GM18498 (cell line): Measurements from ENCODE around the gene GPR142.
A peak's percentile ranks its signal among the peaks of the same experiment; 100 is the strongest.

Experiments
- ATAC-seq: cut with Tn5 transposase; IDR thresholded peaks from one replicate; pipeline ENCODE4 v1.9.1; 2021; ENCODE audit warnings: mild to moderate bottlenecking, moderate library complexity; ENCODE audit not compliant: unreplicated experiment

GPR142 gene, protein sequence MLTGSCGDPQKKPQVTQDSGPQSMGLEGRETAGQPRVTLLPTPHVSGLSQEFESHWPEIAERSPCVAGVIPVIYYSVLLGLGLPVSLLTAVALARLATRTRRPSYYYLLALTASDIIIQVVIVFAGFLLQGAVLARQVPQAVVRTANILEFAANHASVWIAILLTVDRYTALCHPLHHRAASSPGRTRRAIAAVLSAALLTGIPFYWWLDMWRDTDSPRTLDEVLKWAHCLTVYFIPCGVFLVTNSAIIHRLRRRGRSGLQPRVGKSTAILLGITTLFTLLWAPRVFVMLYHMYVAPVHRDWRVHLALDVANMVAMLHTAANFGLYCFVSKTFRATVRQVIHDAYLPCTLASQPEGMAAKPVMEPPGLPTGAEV

GRCh38 chr17:74367206-74367605 lies at the start of gene GPR142:
GPR142 (plus strand) TSS chr17:74367506; CDS start chr17:74369541, 2,035 bp downstream.
- no peak for ATAC-seq

DNA sequence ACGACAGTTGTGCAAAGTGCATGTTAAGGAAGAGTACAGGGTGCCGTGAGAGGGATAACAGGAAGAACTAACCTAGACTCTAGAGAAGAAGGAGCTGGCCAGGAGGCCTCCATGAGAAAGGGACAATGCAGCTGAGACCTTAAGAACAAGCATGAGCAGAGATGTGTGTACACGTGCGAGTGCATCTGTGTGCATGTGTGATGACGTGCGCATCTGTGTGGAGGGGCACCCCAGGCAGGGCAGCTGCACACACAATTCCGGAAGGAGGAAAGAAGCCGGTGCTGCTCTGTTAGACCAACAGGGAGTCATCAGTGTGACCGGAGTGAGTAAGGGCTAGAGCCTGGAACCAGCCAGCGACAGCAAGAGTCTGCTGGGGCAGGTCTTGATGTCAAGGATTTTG lies 48.9 kb upstream of the GPR142 start:
- no peak for ATAC-seq

DNA sequence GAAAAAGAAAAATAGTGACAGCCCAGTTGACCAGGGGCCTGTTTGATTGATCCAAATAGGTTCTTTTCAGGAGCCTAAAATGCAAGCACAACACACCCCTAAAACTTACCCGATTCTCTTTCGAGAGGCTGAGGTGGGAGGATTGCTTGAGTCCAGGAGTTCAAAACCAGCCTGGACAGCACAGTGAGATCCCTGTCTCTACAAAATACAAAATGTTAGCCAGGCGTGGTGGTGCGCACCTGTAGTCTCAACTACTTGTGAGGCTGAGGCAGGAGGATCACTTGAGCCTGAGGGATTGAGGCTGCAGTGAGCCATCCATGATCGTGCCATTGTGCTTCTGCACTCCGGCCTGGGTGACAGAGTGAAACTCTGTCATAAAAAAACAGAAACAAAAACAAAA lies 42.8 kb upstream of the GPR142 start:
- no peak for ATAC-seq

GRCh38 chr17:74325376-74325742 lies 41.9 kb upstream of the GPR142 start:
- ATAC-seq, result no peak

DNA sequence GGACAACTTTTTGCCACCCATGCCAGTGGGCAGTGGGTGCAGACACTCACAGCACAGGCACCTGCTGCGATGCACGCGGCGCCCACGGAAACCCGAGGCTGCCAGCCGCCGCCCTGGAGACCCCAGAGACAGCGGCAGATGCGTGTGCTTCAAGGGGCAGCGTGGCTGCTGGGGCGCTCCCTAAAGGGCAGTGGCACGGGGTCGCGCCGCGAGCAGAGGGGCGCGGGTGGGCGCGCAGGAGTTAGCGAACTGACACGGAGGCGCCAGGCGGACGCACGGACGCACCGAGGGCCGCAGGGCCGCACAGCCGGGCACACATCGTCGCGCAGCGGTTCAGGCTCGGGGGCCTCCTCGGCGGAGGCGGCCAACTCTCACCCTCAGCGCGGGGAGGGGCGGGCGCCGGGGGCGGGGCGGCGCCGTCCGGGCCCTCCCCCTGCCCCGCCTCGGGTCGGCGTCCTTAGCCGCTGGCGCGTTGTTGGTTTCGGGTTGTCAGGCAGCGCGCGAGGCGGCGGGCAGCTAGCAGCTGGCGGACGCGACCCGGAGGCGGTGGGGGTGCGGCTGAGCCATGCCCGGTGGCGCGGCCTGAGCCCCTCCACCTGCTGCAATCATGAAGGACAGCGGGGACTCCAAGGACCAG lies 41.4 kb upstream of the GPR142 start, which contains the start of gene KIF19:
TSS of gene KIF19 (plus strand) at position 484 of the 637 bp plus-strand sequence. CDS start at position 608, 124 bp downstream.
- ATAC-seq, result peak; percentile 74

- no peak for ATAC-seq
Measured at GRCh38 chr17:74326506-74326905, 40.8 kb upstream of the GPR142 start.

- ATAC-seq, result no peak
Measured at GRCh38 chr17:74328487-74328886, 38.8 kb upstream of the GPR142 start.

- ATAC-seq, result no peak
Measured at GRCh38 chr17:74329378-74329777, 37.9 kb upstream of the GPR142 start.

DNA sequence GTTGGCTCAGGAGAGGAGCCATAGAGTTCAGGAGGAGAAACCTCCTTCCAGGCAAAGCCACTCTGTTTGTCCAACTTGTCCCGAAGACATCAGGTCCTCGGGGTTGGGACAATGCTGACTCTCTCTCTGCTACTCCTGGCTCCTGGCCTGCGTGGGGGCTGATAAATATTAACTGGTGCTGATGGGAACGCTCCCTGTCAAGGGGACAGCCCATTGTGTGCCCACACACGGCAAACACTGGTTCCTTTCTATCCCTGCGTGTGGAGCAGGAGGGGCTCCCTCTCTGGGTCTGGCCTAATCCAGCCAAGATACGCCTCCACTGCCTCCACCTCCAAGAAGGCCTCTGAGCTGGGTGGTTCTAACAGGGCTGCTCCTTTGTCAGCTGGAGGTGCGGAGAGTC lies 36.9 kb upstream of the GPR142 start:
- ATAC-seq, result no peak

- no peak for ATAC-seq
Measured at GRCh38 chr17:74332017-74332650, 35.2 kb upstream of the GPR142 start.

DNA sequence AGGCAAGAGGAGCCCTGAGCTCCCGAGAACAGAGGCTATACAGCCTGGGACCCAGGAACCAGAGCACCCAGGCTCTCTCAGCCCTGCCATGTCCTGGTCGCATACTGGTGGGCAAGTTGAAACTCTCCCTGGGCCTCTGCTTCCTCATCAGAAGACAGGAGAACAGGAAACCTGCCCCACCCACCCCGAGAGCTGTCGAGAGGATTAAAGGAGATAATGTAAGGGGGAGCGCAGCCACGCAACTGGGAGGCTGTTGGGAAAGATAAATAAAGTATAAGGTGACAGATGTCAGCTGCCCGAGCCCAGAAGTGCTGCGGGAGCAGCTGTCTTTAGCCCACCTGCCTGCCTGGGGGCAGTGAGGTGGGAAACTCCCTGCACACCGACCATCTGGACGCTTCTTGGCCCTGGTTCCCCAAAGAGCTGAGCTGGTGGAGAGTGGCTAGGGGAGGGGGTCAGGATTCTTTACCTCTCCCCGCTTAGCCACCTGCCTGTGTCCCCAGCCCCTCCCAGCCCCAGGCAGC lies 34.5 kb upstream of the GPR142 start:
- no peak for ATAC-seq

DNA sequence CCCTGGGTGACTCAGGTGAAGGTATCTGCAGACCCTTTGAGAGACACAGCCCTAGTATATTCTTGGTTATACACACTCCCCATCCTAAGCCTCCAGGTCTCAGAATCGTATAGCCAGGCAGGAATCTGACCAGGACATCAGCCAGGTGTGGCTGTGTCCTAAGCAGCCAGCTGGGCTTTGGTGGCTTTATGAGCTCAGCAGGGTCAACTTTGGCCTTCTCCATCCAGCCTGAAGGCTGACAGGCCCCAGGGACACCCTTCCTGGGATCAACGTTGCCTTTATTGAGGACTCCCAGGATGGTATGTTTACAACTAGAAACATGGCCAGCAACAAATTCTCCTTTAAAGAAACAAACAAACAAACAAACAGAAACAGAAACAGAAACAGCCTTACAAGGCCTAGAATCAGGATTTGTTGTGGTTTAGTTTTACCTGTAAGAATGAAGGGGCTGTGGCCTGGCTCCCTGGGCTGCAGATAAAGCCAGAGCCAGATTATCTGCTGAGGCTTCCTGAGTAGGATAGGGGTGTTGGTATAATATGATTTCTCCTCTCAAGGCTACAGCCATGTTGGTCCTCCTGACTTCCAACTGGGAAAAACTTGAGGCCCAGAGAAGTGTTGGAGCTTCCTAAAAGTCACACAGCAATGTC lies 32.8 kb upstream of the GPR142 start:
- no peak for ATAC-seq

DNA sequence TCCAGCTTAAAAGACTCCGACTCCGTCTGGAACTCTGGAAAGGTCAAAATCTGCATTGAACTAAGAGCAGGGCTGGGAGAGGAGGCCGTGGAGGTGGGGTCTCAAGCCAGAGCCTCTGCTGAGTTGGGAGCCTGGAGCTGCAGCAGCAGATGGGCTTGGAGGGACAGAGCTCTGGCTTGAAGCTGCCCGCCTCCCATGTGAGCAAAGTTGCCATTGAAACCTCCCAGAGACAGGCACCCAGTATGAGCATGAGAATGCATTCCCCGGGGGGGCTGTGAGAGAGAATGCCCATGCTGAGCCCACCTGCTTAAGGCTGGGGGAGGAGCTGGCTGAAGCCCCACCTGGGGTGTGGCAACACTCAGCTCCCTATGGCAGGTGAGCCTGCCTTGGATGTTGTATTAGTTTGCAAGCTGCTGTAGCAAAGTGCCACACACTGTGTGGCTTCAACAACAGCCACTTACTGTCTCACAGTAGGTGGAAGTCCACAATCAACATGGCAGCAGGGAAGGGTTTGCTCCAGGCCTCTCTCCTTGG lies 31.7 kb upstream of the GPR142 start:
- ATAC-seq, result no peak

- ATAC-seq, result no peak
Measured at GRCh38 chr17:74336307-74336706, 31.0 kb upstream of the GPR142 start.

GRCh38 chr17:74337834-74338500 lies 29.3 kb upstream of the GPR142 start:
- no peak for ATAC-seq

DNA sequence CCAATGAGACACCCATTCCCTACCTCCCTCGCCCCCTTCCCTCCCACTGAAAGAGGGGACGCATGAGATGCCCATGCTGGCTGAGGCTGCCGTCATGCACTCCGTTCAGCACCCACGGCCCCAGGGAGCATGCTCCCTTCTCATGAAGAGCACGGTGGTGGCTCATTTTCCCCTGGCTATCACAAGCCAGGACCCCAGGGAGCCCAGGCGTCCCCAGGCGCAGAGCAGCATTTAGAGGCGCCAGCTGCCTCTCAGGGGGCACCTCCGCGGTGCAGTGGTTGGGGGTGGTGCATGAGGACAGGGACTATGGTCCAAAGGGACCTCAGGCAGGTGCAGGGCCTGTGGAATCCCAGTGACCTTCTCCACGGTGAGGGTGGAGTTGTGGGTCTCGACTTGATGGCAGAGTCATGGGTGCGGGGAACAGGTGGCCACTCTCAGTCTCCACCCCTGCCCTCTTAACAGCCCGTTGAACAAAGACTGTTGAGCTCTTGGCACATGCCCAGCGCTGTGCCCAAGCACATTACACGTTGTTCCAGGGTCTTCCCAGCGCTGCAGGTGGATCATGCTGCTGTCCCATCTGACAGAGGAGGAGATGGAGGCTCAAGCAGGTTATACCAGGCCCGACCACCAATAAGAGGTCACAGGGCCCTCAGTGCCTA lies 27.6 kb upstream of the GPR142 start:
- ATAC-seq, result no peak

DNA sequence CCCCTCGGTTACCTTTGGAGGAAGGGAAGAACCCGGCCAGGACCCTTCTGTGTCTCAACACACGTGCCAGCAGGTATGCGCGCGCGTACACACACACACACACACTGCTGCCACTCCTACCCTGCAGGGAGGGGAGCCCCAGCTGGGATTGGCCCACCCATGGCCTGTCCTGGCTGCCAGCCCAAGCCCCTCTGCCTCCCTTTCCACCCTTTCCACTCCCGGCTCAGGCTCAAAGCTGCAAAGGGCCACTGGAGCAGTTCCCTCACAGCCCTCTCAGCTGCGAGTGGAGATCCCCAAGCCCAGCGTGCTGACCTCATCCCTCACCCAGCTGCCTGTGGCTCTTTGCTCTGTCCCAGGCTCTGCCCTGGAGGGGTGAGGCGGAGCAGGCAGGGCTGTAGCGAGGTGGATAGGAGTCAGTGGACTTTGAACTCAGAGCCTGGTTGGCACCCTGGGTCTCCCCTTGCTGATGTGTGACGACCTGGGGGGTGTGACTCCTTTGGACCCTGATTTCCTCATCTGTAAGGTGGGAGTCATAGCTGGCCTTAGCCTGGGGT lies 26.8 kb upstream of the GPR142 start:
- no peak for ATAC-seq

- ATAC-seq, result no peak
Measured at GRCh38 chr17:74342224-74342623, 25.1 kb upstream of the GPR142 start.

GRCh38 chr17:74343121-74343520 lies 24.2 kb upstream of the GPR142 start:
- no peak for ATAC-seq
